Renal cortex interstitium (tissue), 15 donors: ENCODE data around the gene AIM2. TPM values are rescaled to one million over a fixed set of nuclear protein-coding genes. Genes with fewer than 3 reads are reported as not detected.
"Not testable (repeated sequence)": the region's sequence is repeated elsewhere in the genome, so short reads cannot be mapped to it uniquely, and the experiment has no call there.

Source experiments
- DNase-seq, 11 donors: peaks; one replicate each; pipeline ENCODE4 v3.0.0-alpha.2; 2013; ENCODE audit warnings: low read depth in 9 of 11, low spot score in 4 of 11; ENCODE audit errors: extremely low read depth in 1 of 11
- long read RNA-seq, 16 experiments: transcript quantifications; one replicate each; lab custom pipeline, GENCODE V29; 2026
- polyA plus RNA-seq, 3 donors: library from polyadenylated mRNA; unstranded; fragments of 120-200 nt; gene quantifications; one replicate each; pipeline ENCODE4 v1.2.1, GENCODE V29; 2013; ENCODE audit not compliant: insufficient read length in 3 of 3

Gene AIM2
- under 1 TPM in 1 of 3 donors, not detected in 2; 0.32 TPM for polyA plus RNA-seq
- long read RNA-seq, donor 1: 0 reads
- long read RNA-seq, donor 2: 0 reads
- long read RNA-seq, donor 3: 0 reads
- long read RNA-seq, donor 4: 0 reads
- long read RNA-seq, donor 5: 0 reads
- long read RNA-seq, donor 6: 0 reads
- long read RNA-seq, donor 7: 0 reads
- long read RNA-seq, donor 8: 0 reads
- long read RNA-seq, donor 9: 0 reads
- long read RNA-seq, donor 10: 0 reads
- long read RNA-seq, donor 11: 0 reads
- long read RNA-seq, donor 12: 0 reads
- long read RNA-seq, donor 13: 0 reads
- long read RNA-seq, donor 14: 0 reads
- long read RNA-seq, donor 15: 0 reads
- long read RNA-seq, donor 16: 0 reads

- DNase-seq: no peak
Observed at GRCh38 chr1:159076438-159077119, at the start of gene AIM2. AIM2 (minus strand) TSS chr1:159076766; CDS start chr1:159073499, 3,267 bp downstream.

- no peak for DNase-seq
Observed at GRCh38 chr1:159123587-159123986, 47.0 kb upstream of the AIM2 start.

- DNase-seq: no peak
Observed at GRCh38 chr1:159122005-159122621, 45.5 kb upstream of the AIM2 start.

GRCh38 chr1:159121526-159121925, 45.0 kb upstream of the AIM2 start:
- no peak for DNase-seq

- no peak for DNase-seq
Observed at GRCh38 chr1:159120317-159120716, 43.8 kb upstream of the AIM2 start.

- no peak for DNase-seq
Observed at GRCh38 chr1:159113596-159114433, 37.2 kb upstream of the AIM2 start.

GRCh38 chr1:159103021-159103420, 26.5 kb upstream of the AIM2 start:
- not testable (repeated sequence) for DNase-seq

GRCh38 chr1:159100589-159100988, 24.0 kb upstream of the AIM2 start:
- DNase-seq: no peak

GRCh38 chr1:159098596-159098995, 22.0 kb upstream of the AIM2 start:
- no peak for DNase-seq

GRCh38 chr1:159092036-159092760, 15.6 kb upstream of the AIM2 start:
- DNase-seq: no peak

- no peak for DNase-seq
Observed at GRCh38 chr1:159091607-159092031, 15.1 kb upstream of the AIM2 start.

GRCh38 chr1:159091180-159091560, 14.6 kb upstream of the AIM2 start:
- no peak for DNase-seq

- no peak for DNase-seq
Observed at GRCh38 chr1:159090286-159091179, 14.0 kb upstream of the AIM2 start.

GRCh38 chr1:159089184-159089791, 12.7 kb upstream of the AIM2 start:
- DNase-seq: no peak

GRCh38 chr1:159088546-159089183, 12.1 kb upstream of the AIM2 start:
- DNase-seq: no peak

- DNase-seq: no peak
Observed at GRCh38 chr1:159088050-159088449, 11.5 kb upstream of the AIM2 start.

- no peak for DNase-seq
Observed at GRCh38 chr1:159084867-159085266, 8.3 kb upstream of the AIM2 start.
